Peyer's patch (tissue), 4 donors: ENCODE data around the gene IRS1. TPM values are rescaled to one million over a fixed set of nuclear protein-coding genes. Genes with fewer than 3 reads are reported as not detected.

Source experiments
- DNase-seq, 3 donors: peaks; one replicate each; pipeline ENCODE4 v3.0.0-alpha.2; 2017 to 2019
- H3K27ac ChIP-seq, 4 donors: fragments of 200-600 bp; sonication (generic); one replicate each; pipeline ENCODE4 v1.5.1; 2016 to 2019
- H3K27me3 ChIP-seq, 2 donors: fragments of 200-600 bp; sonication (generic); one replicate each; pipeline ENCODE4 v1.5.1; 2019
- H3K36me3 ChIP-seq, 3 donors: fragments of 200-600 bp; sonication (generic); one replicate each; pipeline ENCODE4 v1.5.1; 2016 to 2019
- H3K4me1 ChIP-seq, 4 donors: fragments of 200-600 bp; sonication (generic); one replicate each; pipeline ENCODE4 v1.5.1; 2016 to 2019
- H3K4me3 ChIP-seq, 4 donors: fragments of 200-600 bp; sonication (generic); 1 replicate in 3 of 4; 2 replicates in 1 of 4; pipeline ENCODE4 v1.5.1; 2016 to 2019; ENCODE audit warnings: mild to moderate bottlenecking in 1 of 4
- H3K9me3 ChIP-seq, 4 donors: fragments of 200-600 bp; sonication (generic); one replicate each; pipeline ENCODE4 v1.5.1; 2016 to 2019; ENCODE audit warnings: mild to moderate bottlenecking in 1 of 4
- POLR2A ChIP-seq, 2 donors: fragments of 450-650 bp; IDR thresholded peaks; one replicate each; pipeline ENCODE4 v1.5.1; 2017; ENCODE audit warnings: antibody characterized with exemption in 2 of 2, mild to moderate bottlenecking in 2 of 2, moderate library complexity in 2 of 2
- total RNA-seq, 4 donors: library from RNA; depleted of rRNA; stranded (reverse); fragments of >200 nt; gene quantifications; one replicate each; pipeline ENCODE4 v1.1.0, GENCODE V29; 2016
- TF ChIP-seq, protein P1 (sequence below), 6 experiments: fragments of 450-650 bp in 4 of 6; fragments of 200-600 bp in 2 of 6; sonication (generic) in 1 of 6; IDR thresholded peaks; one replicate each; pipeline ENCODE4 v1.5.1; 2017 to 2019; ENCODE audit warnings: antibody characterized with exemption in 6 of 6, mild to moderate bottlenecking in 3 of 6, moderate library complexity in 1 of 6

The IRS1 gene
- total RNA-seq, 4 donors from 2014 or later = 8.3 to 67.7 (median 22.5) TPM

DNA sequence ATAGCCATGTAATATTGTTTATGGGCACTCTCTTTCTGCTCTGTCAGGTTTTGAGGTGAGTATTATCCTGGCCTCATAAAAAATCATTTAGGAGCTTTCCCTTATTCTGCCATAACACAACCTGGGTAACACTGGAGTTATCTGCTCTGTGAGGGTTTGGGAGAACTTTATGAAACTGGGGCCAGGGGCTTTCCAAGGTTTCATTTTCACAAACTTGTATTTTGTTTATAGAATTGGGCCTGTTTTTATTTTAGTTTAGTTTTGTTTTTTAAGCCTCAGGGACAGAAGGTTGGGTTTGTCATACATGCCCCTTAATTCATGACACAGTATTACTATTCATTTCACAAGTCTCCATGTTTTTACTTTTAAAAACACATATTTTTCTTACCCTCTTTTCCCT, 83.5 kb downstream of the IRS1 start:
- no peaks in the 10 kb centered on the region for H3K36me3 ChIP-seq
- no peaks in the 10 kb centered on the region for H3K9me3 ChIP-seq
- TF ChIP-seq, protein P1, sequence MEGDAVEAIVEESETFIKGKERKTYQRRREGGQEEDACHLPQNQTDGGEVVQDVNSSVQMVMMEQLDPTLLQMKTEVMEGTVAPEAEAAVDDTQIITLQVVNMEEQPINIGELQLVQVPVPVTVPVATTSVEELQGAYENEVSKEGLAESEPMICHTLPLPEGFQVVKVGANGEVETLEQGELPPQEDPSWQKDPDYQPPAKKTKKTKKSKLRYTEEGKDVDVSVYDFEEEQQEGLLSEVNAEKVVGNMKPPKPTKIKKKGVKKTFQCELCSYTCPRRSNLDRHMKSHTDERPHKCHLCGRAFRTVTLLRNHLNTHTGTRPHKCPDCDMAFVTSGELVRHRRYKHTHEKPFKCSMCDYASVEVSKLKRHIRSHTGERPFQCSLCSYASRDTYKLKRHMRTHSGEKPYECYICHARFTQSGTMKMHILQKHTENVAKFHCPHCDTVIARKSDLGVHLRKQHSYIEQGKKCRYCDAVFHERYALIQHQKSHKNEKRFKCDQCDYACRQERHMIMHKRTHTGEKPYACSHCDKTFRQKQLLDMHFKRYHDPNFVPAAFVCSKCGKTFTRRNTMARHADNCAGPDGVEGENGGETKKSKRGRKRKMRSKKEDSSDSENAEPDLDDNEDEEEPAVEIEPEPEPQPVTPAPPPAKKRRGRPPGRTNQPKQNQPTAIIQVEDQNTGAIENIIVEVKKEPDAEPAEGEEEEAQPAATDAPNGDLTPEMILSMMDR (IDR thresholded peaks at IDR 0.05) = no peak
- no peak for TF ChIP-seq POLR2A (IDR thresholded peaks at IDR 0.05)
- no peaks in the 10 kb centered on the region for H3K27me3 ChIP-seq
- H3K27ac ChIP-seq = no peak overlapping the region
- H3K4me3 ChIP-seq = no peak overlapping the region
- no peaks in the 10 kb centered on the region for H3K4me1 ChIP-seq
- DNase-seq = no peak

DNA sequence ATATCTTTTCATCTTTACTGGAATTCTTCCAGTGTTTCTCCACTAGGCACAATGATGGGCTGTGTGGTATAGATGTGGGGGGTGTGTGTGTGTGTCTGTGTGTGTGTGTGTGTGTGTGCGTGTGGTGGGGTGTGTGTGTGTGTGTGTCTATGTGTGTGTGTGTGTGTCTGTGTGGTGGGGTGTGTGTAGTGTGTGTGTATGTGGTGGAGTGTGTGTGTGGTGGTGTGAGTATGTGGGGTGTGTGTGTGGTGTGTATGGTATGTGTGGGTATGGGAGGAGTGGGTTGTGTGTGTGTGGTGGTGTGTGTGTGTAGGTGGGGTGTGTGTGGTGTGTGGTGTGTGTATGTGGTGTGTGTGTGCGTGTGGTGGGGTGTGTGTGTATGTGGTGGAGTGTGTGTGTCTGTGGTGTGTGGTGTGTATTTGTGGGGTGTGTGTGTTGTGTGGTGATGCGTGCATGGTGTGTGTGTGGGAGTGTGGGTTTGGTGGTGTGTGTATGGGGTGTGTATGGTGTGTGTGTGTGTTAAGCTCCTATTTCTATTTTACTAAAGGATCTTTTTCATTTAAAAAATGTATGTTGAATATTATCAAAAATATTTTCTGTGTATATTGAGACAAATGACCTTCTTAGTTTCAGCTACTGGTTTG, 84.2 kb downstream of the IRS1 start:
- H3K27ac ChIP-seq = no peak overlapping the region
- H3K4me3 ChIP-seq = no peak overlapping the region
- H3K27me3 ChIP-seq = no peaks in the 10 kb centered on the region
- DNase-seq = no peak
- H3K4me1 ChIP-seq = no peaks in the 10 kb centered on the region
- TF ChIP-seq POLR2A (IDR thresholded peaks at IDR 0.05) = no peak
- TF ChIP-seq, protein P1 (IDR thresholded peaks at IDR 0.05) = no peak
- no peaks in the 10 kb centered on the region for H3K36me3 ChIP-seq
- no peaks in the 10 kb centered on the region for H3K9me3 ChIP-seq

DNA sequence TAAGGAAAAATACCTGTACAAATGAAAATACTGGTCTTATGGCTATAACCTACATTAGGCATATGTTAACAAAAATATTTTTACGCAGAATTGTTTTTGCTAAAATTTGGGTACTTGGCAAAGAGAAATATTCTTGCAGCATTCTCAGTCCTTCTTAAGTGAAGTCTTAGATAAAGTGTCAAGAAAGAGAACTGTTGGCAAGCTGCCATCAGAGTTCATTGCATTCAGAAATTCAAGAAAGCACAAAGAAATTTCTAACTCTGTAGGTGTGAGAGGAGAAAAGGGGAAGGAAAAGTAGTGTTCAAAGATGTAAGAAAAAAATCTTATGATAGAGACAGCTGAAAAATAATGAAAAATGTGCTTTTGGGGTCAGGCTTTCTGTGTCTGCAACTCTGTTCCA, 86.7 kb downstream of the IRS1 start:
- H3K4me3 ChIP-seq = no peak overlapping the region
- H3K36me3 ChIP-seq = no peaks in the 10 kb centered on the region
- no peaks in the 10 kb centered on the region for H3K27me3 ChIP-seq
- no peaks in the 10 kb centered on the region for H3K9me3 ChIP-seq
- H3K27ac ChIP-seq = no peak overlapping the region
- no peak for DNase-seq
- TF ChIP-seq POLR2A (IDR thresholded peaks at IDR 0.05) = no peak
- TF ChIP-seq, protein P1 (IDR thresholded peaks at IDR 0.05) = no peak
- no peaks in the 10 kb centered on the region for H3K4me1 ChIP-seq

DNA sequence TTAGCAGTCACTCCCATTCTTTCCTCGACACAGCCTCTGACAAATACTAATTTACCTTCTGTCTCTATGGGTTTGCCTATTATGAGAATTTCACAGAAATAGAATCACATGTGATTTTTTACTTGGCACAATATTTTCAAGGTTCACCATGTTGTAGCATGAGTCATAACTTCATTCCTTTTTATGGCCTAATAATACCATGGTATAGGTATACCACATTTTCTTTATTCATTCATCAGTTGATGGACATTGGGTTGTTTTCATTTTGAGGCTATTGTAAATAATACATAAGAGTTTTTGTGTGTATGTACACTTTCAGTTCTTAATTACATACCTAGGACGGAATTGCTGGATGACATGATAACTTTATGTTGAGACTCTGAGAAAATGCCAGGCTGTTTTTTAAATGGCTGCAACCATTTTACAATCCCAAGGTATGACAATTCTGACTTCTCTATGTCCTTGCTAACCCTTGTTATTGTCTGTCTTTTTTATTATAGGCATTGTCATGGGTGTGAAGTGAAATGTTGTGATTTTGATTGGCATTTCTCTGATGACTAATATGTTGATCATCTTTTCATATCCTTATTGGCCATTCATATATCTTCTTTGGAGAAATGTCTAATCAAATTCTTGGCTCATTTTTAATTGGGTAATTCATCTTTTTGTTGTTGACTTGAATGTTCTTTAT, 87.9 kb downstream of the IRS1 start:
- Histone ChIP-seq H3K9me3 (no peaks in the 10 kb centered on the region), H3K4me1 (no peaks in the 10 kb centered on the region), H3K27ac (no peak overlapping the region), H3K36me3 (no peaks in the 10 kb centered on the region), H3K4me3 (no peak overlapping the region), H3K27me3 (no peaks in the 10 kb centered on the region)
- TF ChIP-seq, protein P1 (IDR thresholded peaks at IDR 0.05) = no peak
- no peak for TF ChIP-seq POLR2A (IDR thresholded peaks at IDR 0.05)
- DNase-seq = no peak

DNA sequence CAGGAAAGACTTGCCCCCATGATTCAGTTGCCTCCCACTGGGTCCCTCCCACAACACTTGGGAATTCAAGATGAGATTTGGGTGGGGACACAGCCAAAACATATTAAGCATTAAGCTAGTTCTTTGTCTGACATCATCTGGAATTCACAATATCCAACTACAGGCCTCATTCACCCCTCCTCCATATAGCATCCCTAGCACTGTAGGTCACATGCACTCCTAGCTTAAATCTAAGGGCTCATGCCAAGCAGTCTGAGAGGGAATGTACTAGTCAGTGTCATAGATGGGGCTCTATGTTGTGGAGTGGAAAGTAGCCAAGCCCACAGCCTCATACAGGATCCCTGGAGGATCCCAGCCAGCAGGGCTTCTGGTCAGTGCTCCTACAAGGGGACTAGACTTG, 92.1 kb downstream of the IRS1 start:
- TF ChIP-seq, protein P1 (IDR thresholded peaks at IDR 0.05) = no peak
- no peak for TF ChIP-seq POLR2A (IDR thresholded peaks at IDR 0.05)
- DNase-seq = no peak
- H3K27me3 ChIP-seq = no peaks in the 10 kb centered on the region
- no peak overlapping the region for H3K4me3 ChIP-seq
- H3K9me3 ChIP-seq = no peaks in the 10 kb centered on the region
- no peaks in the 10 kb centered on the region for H3K4me1 ChIP-seq
- H3K36me3 ChIP-seq = no peaks in the 10 kb centered on the region
- H3K27ac ChIP-seq = no peak overlapping the region
